Mesothelial cell of epicardium (in vitro differentiated cells): Measurements from ENCODE around the gene OSBPL6. TPM values are rescaled to one million over a fixed set of nuclear protein-coding genes. Genes with fewer than 3 reads are reported as not detected.

Experiments
- DNase-seq, 2 experiments: peaks; one replicate each; pipeline ENCODE4 v3.0.0; 2021; ENCODE audit warnings: low spot score in 2 of 2; ENCODE audit not compliant: unreplicated experiment in 2 of 2
- H3K27ac Mint-ChIP-seq: 2 replicates; pipeline ENCODE4 v1.8.0; 2021; ENCODE audit warnings: mixed read lengths
- H3K27me3 Mint-ChIP-seq: 2 replicates; pipeline ENCODE4 v1.8.0; 2021; ENCODE audit warnings: low read depth, mixed read lengths
- H3K36me3 Mint-ChIP-seq: 2 replicates; pipeline ENCODE4 v1.8.0; 2021; ENCODE audit warnings: mixed read lengths
- H3K4me1 Mint-ChIP-seq: 2 replicates; pipeline ENCODE4 v1.8.0; 2021; ENCODE audit warnings: mixed read lengths
- H3K4me3 Mint-ChIP-seq: 2 replicates; pipeline ENCODE4 v1.8.0; 2021; ENCODE audit warnings: mild to moderate bottlenecking, moderate library complexity, mixed read lengths
- H3K9me3 Mint-ChIP-seq: 2 replicates; pipeline ENCODE4 v1.8.0; 2021; ENCODE audit warnings: mixed read lengths
- total RNA-seq: library from RNA; stranded (reverse); gene quantifications from 3 replicates; pipeline ENCODE4 v1.2.1, GENCODE V29; 2021
- TF ChIP-seq, protein P1 (sequence below): fragments of 200-600 bp; sonication (generic); IDR thresholded peaks from one replicate; pipeline ENCODE4 v1.5.0; 2021; ENCODE audit warnings: antibody characterized with exemption; ENCODE audit not compliant: unreplicated experiment

The OSBPL6 gene
- total RNA-seq, 1 donor from 2014 or later = 2.8 TPM

DNA sequence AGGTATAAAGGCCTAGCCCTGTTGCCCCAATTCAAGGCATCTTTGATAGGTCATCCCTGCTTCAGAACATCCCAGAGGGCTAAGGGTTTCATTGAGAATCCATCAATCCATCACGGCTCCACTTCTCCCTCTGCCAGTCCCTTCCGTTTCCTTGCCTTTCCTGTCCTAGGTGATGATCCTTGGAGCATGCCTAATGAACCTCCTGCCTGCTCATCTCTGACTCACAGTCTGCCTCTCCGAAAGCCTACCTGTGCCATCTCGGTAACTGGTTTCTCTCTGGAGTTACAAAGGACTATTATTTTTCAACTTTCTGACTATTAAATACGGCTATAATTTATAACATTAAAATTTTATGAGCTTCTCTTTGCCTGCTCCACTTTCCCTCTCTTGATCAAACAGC is 36.7 kb upstream of the OSBPL6 start:
- TF ChIP-seq, protein P1, sequence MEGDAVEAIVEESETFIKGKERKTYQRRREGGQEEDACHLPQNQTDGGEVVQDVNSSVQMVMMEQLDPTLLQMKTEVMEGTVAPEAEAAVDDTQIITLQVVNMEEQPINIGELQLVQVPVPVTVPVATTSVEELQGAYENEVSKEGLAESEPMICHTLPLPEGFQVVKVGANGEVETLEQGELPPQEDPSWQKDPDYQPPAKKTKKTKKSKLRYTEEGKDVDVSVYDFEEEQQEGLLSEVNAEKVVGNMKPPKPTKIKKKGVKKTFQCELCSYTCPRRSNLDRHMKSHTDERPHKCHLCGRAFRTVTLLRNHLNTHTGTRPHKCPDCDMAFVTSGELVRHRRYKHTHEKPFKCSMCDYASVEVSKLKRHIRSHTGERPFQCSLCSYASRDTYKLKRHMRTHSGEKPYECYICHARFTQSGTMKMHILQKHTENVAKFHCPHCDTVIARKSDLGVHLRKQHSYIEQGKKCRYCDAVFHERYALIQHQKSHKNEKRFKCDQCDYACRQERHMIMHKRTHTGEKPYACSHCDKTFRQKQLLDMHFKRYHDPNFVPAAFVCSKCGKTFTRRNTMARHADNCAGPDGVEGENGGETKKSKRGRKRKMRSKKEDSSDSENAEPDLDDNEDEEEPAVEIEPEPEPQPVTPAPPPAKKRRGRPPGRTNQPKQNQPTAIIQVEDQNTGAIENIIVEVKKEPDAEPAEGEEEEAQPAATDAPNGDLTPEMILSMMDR = no peak
- Mint-ChIP-seq H3K4me1 (no peaks in the 10 kb centered on the region), H3K4me3 (no peak overlapping the region), H3K27ac (no peak overlapping the region), H3K27me3 (no peaks in the 10 kb centered on the region), H3K9me3 (peaks cover 12% of the 10 kb centered on the region), H3K36me3 (peaks cover 4% of the 10 kb centered on the region)
- no peak for DNase-seq

DNA sequence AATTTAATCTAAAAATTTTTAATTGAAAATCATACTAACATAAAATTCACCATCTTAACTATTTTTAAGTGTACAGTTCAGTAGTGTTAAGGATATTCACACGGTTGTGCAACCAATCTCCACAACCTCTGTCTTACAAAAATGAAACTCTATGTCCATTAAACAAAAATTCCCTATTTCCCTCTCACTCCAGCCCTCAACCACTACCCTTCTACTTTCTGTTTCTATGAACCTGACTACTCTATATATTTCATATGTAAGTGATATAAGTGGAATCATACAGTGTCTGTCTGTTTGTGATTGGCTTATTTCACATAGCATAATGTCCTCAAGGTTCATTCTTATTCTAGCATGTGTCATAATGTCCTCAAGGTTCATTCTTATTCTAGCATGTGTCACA is 34.3 kb upstream of the OSBPL6 start:
- peaks cover 4% of the 10 kb centered on the region for H3K36me3 Mint-ChIP-seq
- no peak overlapping the region for H3K27ac Mint-ChIP-seq

DNA sequence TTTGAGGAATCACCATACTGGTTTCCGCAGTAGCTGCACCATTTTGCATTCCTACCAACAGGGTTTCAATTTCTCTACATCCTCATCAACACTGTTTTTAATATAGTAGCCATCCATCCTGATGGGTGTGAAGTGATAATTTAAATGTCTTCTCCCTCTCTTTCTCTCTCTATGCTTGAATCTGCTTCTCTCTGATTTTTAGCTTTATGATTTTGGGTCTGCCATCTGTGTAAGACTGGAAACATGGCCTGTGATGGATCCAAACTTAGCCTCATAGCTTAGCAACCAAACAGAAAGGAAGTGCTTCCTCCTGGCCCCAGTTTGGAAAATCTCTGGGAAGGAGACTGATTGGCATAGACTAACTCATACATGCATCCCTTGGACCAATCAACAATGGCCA is 33.7 kb upstream of the OSBPL6 start:
- H3K36me3 Mint-ChIP-seq = peaks cover under 1% of the 10 kb centered on the region

More for the DNA sequence above, 34.3 kb upstream of the OSBPL6 start:
- no peak for DNase-seq
- TF ChIP-seq, protein P1 = no peak
- Mint-ChIP-seq H3K4me3 (no peak overlapping the region), H3K9me3 (peaks cover 9% of the 10 kb centered on the region), H3K27me3 (peaks cover 1% of the 10 kb centered on the region), H3K4me1 (no peaks in the 10 kb centered on the region)

DNA sequence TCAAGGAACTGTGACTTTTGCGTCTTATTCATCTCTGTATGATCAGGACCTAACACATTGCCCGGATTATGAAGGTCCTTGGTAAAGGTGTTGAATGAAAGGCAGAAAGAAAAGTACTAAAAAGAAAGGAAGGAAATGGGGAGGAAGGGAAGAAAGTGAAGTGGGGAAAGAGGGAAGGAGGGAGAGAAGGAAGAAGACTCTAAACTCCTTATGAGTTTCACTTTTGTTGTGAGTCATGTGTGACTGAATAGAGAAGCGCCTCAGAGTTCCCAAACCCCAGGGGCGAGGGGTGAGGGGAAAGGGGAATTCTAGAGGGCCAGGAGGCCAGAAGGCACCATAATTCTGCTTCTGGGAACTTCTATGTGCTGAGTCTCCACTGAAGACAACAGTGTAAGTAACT is 30.9 kb upstream of the OSBPL6 start:
- no peaks in the 10 kb centered on the region for H3K4me1 Mint-ChIP-seq
- TF ChIP-seq, protein P1 = no peak
- H3K27me3 Mint-ChIP-seq = peaks cover 1% of the 10 kb centered on the region
- no peak overlapping the region for H3K4me3 Mint-ChIP-seq
- no peaks in the 10 kb centered on the region for H3K36me3 Mint-ChIP-seq
- H3K9me3 Mint-ChIP-seq = no peaks in the 10 kb centered on the region
- DNase-seq = no peak
- no peak overlapping the region for H3K27ac Mint-ChIP-seq

More for the DNA sequence above, 33.7 kb upstream of the OSBPL6 start:
- Mint-ChIP-seq H3K4me3 (no peak overlapping the region), H3K9me3 (peaks cover 2% of the 10 kb centered on the region), H3K27ac (no peak overlapping the region), H3K27me3 (peaks cover 1% of the 10 kb centered on the region), H3K4me1 (no peaks in the 10 kb centered on the region)
- no peak for DNase-seq
- TF ChIP-seq, protein P1 = no peak

DNA sequence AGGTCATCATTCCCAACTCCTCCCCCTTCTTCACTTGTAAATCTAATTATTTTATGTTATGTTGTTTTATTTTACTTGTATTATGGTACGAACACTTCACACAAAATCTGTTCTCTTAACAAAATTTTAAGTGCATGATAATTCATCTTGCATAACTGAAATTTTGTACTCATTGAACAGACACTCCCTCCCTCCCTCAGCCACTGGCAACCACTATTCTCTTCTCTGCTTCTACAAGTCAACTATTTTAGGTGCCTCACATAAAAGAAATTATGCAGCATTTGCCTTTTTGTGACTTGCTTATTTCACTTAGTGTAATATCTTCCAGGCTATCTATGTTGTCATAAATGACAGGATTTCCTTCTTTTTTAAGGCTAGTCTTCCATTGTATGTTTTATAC is 30.4 kb upstream of the OSBPL6 start:
- no peak for DNase-seq
- TF ChIP-seq, protein P1 = no peak
- no peak overlapping the region for H3K27ac Mint-ChIP-seq
- H3K9me3 Mint-ChIP-seq = no peaks in the 10 kb centered on the region
- peaks cover 1% of the 10 kb centered on the region for H3K27me3 Mint-ChIP-seq
- H3K4me3 Mint-ChIP-seq = no peak overlapping the region
- no peaks in the 10 kb centered on the region for H3K4me1 Mint-ChIP-seq
- H3K36me3 Mint-ChIP-seq = no peaks in the 10 kb centered on the region

DNA sequence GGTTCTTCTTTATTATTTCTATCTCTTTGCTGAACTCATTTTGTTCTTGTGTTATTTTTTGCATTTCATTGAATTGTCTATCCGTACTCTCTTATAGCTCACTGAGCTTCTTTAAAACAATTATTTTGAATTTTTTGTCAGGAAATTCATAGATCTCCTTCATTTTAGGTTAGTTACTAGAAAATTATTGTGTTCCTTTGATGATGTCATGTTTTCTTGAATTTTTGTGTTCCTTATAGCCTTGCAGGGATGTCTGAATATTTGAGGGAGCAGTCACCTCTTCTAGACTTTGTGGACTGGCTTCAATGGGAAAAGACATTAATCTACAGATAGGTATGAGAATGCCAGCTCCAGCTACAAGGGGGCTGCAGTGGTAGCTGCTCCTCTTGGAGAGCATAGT is 20.7 kb upstream of the OSBPL6 start:
- H3K27ac Mint-ChIP-seq = no peak overlapping the region
- no peaks in the 10 kb centered on the region for H3K36me3 Mint-ChIP-seq
- no peak for DNase-seq
- TF ChIP-seq, protein P1 = no peak
- peaks cover 2% of the 10 kb centered on the region for H3K27me3 Mint-ChIP-seq
- no peaks in the 10 kb centered on the region for H3K4me1 Mint-ChIP-seq
- no peak overlapping the region for H3K4me3 Mint-ChIP-seq
- H3K9me3 Mint-ChIP-seq = peaks cover 16% of the 10 kb centered on the region
